AG04450 (cell line): Measurements from ENCODE around the gene SLC29A1. TPM values are rescaled to one million over a fixed set of nuclear protein-coding genes. Genes with fewer than 3 reads are reported as not detected.
"Not testable (repeated sequence)": the region's sequence is repeated elsewhere in the genome, so short reads cannot be mapped to it uniquely, and the experiment has no call there.

Experiments
- CTCF ChIA-PET: fragments of 300-600, 350-600 bp; formaldehyde crosslinking; extraction: SDS; loops from one replicate; lab custom pipeline; 2022; ENCODE audit warnings: antibody characterized with exemption, inconsistent platforms; lab: Charles Lee
- POLR2A ChIA-PET: fragments of 350-600 bp; formaldehyde crosslinking; extraction: SDS; loops from one replicate; lab custom pipeline; 2021; ENCODE audit warnings: antibody characterized with exemption, inconsistent platforms; lab: Yijun Ruan, JAX
- DNase-seq: peaks from one replicate; pipeline ENCODE4 v3.0.0-alpha.2; 2011; ENCODE audit warnings: low read depth, low spot score
- H3K27ac ChIP-seq: one replicate; pipeline ENCODE4 v1.5.1; 2012; ENCODE audit warnings: low read depth, low read length, control low read depth
- H3K27me3 ChIP-seq: one replicate; pipeline ENCODE4 v1.6.0; 2012; ENCODE audit warnings: low read length; ENCODE audit not compliant: control insufficient read depth, insufficient read depth
- H3K4me3 ChIP-seq: 2 replicates; pipeline ENCODE4 v1.5.1; 2011; ENCODE audit warnings: mild to moderate bottlenecking, low read depth, low read length, control low read depth
- H3K9me3 ChIP-seq: 2 replicates; pipeline ENCODE4 v1.5.1; 2012; ENCODE audit warnings: low read length; ENCODE audit not compliant: control insufficient read depth, insufficient read depth
- polyA plus RNA-seq: library from polyadenylated mRNA; depleted of rRNA; stranded (reverse); fragments of >200 nt; gene quantifications from 2 replicates; pipeline ENCODE4 v1.2.3, GENCODE V29; 2011
- TF ChIP-seq, protein P1 (sequence below): IDR thresholded peaks from 2 replicates; pipeline ENCODE4 v1.5.1; 2011; ENCODE audit warnings: low read depth, low read length, control low read depth, inconsistent platforms

SLC29A1 gene
- polyA plus RNA-seq, 1 experiment = 13.2 TPM

DNA sequence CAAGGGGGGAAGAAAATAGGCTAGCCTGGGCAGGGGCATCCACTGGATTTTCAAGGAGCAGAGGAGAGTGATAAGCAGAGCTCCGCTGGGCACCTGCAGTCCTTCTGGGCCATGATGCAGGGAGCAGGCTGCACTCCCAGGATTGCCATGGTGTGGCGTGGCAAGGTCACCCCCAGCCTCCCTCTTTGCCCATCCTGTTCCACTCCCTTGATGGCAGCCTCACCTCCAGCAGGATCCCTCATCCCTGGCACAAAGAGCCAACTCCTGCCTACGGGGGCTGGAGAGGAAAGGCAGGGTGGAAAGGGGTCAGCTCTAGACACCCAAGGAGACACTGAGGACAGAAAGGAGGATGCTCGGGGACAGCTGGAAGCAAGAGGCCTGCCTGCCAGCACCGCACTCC is 29.1 kb upstream of the SLC29A1 start:
- TF ChIP-seq, protein P1, sequence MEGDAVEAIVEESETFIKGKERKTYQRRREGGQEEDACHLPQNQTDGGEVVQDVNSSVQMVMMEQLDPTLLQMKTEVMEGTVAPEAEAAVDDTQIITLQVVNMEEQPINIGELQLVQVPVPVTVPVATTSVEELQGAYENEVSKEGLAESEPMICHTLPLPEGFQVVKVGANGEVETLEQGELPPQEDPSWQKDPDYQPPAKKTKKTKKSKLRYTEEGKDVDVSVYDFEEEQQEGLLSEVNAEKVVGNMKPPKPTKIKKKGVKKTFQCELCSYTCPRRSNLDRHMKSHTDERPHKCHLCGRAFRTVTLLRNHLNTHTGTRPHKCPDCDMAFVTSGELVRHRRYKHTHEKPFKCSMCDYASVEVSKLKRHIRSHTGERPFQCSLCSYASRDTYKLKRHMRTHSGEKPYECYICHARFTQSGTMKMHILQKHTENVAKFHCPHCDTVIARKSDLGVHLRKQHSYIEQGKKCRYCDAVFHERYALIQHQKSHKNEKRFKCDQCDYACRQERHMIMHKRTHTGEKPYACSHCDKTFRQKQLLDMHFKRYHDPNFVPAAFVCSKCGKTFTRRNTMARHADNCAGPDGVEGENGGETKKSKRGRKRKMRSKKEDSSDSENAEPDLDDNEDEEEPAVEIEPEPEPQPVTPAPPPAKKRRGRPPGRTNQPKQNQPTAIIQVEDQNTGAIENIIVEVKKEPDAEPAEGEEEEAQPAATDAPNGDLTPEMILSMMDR = no peak
- no peak for DNase-seq
- POLR2A ChIA-PET = no interaction called here
- Histone ChIP-seq H3K27ac (no peak overlapping the region), H3K4me3 (no peak overlapping the region), H3K27me3 (peaks cover 9% of the 10 kb centered on the region), H3K9me3 (no peaks in the 10 kb centered on the region)
- CTCF ChIA-PET = interaction anchor here (1.8 kb wide), 1 partner anchor 40 kb away, joined by 10 read pairs; no protein-coding TSS in a partner anchor

DNA sequence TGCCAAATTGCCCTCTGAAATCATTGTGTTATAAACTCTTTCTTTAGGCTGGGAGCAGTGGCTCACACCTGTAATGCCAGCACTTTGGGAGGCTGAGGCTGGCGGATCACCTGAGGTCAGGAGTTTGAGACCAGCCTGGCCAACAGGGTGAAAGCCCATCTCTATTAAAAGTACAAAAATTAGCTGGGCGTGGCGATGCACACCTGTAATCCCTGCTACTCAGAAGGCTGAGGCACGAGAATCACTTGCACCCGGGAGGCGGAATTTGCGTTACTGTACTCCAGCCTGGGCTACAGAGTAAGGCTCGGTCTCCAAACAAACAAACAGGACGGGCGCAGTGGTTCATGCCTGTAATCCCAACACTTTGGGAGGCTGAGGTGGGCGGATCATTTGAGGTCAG is 27.0 kb upstream of the SLC29A1 start:
- H3K27me3 ChIP-seq = peaks cover 14% of the 10 kb centered on the region
- H3K27ac ChIP-seq, POLR2A ChIA-PET, CTCF ChIA-PET, H3K4me3 ChIP-seq, DNase-seq, H3K9me3 ChIP-seq: not testable (repeated sequence)

DNA sequence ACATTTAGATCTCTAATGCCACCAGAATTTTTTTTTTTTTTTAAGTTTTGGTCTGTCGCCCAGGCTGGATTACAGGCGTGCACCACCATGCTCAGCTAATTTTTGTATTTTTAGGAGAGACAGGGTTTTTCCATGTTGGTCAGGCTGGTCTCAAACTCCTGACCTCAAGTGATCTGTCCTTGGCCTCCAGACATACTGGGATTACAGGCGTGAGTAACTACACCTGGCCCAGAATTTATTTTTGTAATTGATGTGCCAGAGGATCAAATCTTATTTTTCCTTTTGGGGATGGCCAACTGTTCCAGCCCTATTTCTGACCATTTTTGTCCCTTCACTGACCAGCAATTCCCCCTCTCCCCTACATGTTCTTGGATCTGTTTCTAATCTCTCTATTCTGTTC is 24.7 kb upstream of the SLC29A1 start:
- Histone ChIP-seq H3K27ac (no peak overlapping the region), H3K27me3 (peaks cover 13% of the 10 kb centered on the region), H3K4me3 (no peak overlapping the region), H3K9me3 (no peaks in the 10 kb centered on the region)
- ChIA-PET POLR2A (no interaction called here), CTCF (interaction anchor here (0.9 to 1.2 kb wide), 2 partner anchors 9 to 36 kb away, joined by 3 to 4 read pairs; no protein-coding TSS in a partner anchor)
- no peak for DNase-seq
- TF ChIP-seq, protein P1 = no peak

DNA sequence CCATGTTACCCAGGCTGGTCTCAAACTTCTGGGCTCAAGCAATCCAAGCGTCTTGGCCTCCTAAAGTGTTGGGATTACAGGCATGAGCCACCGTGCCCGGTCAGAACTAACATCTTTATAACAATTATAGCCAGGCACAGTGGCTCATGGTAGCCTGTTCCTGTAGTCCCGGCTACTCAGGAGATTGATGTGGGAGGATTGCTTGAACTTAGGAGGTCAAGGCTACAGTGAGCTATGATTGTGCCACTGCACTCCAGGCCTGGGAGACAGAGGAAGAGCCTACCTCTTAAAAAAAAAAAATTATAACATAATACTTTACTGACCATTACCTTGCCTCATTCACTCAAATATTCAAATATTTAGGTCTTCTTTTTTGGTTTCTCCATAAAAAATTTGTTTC is 23.5 kb upstream of the SLC29A1 start:
- CTCF ChIA-PET = interaction anchor here (1.3 kb wide), 1 partner anchor 34 kb away, joined by 4 read pairs; no protein-coding TSS in a partner anchor
- no peak for DNase-seq
- Histone ChIP-seq H3K4me3 (no peak overlapping the region), H3K27me3 (peaks cover 6% of the 10 kb centered on the region), H3K9me3 (no peaks in the 10 kb centered on the region), H3K27ac (no peak overlapping the region)
- POLR2A ChIA-PET = no interaction called here
- TF ChIP-seq, protein P1 = no peak

DNA sequence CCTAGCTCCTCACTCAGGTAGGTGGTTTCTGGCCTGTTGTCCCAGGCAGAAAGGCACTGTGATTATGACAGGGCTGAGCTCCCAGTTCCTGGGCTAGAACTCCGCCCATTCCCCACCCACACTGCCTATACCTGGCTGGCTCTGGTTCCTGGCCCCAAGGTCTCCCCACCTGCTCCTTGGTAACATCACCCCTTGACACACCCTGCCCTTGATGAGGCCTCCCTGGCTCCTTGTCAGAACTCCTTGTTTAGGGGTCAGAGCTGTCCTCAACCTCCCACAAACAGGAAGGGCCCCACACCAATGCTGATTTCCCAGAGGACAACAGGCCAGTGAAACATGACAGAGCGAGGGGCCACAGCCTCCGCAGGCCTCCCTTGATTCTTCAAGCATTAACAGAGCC is 22.2 kb upstream of the SLC29A1 start:
- Histone ChIP-seq H3K9me3 (no peaks in the 10 kb centered on the region), H3K4me3 (no peak overlapping the region), H3K27ac (no peak overlapping the region), H3K27me3 (peaks cover 7% of the 10 kb centered on the region)
- TF ChIP-seq, protein P1 = no peak
- ChIA-PET POLR2A (no interaction called here), CTCF (interaction anchor here (1.3 kb wide), 1 partner anchor 33 kb away, joined by 4 read pairs; no protein-coding TSS in a partner anchor)
- no peak for DNase-seq
